Measurements from ENCODE around the gene ADCY1. TPM values are rescaled to one million over a fixed set of nuclear protein-coding genes. Genes with fewer than 3 reads are reported as not detected.

Gene ADCY1
- total RNA-seq, 4 donors from 2014 or later = 0.49 to 1.2 (median 0.72) TPM

DNA sequence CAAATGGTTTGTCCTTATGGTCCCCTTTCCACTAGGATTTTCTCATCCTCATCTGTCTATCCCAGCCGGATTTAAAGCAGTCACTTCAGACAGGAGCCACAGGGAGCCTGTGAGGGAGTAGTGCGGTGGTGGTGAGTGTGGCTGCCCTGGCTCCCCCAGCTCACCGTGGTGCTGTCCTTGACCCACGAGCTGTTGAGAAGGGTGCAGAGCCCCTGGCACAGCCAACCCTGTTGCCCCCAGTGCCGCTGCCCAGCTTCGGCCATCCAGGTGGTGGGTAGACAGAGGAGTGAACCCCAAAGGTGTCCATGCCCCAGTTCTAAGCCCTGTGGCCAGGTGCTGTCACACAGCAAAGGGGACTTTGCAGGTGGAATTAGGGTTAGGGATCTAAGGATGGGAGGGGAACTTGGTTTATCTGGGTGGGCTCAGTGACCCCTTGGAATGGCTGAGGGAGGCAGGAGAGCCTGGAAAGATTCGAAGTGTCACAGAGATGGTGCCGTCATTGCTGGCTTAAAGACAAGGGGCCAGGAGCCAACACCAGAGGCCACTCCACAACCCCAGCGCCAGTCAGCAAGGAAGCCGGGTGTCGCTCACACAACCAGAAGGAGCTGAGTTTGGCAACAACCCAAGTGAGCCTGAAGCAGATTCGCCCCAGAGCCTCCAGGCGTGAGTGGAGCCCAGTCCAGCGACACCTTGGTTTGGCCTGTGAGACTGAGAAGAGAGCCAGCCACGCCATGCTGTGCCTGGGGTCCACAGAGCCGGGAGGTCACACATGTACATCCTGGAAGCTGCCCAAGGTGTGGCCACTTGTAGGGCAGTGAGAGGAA is 142.4 kb downstream of the ADCY1 start:
- TF ChIP-seq EP300 (IDR thresholded peaks at IDR 0.05) (no peak), POLR2AphosphoS5 (IDR thresholded peaks at IDR 0.05) (no peak), POLR2A (IDR thresholded peaks at IDR 0.05) (no peak)
- TF ChIP-seq, protein P1, sequence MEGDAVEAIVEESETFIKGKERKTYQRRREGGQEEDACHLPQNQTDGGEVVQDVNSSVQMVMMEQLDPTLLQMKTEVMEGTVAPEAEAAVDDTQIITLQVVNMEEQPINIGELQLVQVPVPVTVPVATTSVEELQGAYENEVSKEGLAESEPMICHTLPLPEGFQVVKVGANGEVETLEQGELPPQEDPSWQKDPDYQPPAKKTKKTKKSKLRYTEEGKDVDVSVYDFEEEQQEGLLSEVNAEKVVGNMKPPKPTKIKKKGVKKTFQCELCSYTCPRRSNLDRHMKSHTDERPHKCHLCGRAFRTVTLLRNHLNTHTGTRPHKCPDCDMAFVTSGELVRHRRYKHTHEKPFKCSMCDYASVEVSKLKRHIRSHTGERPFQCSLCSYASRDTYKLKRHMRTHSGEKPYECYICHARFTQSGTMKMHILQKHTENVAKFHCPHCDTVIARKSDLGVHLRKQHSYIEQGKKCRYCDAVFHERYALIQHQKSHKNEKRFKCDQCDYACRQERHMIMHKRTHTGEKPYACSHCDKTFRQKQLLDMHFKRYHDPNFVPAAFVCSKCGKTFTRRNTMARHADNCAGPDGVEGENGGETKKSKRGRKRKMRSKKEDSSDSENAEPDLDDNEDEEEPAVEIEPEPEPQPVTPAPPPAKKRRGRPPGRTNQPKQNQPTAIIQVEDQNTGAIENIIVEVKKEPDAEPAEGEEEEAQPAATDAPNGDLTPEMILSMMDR (IDR thresholded peaks at IDR 0.05) = no peak
- 86% methylated on average over 3 of the region's 16 CpGs; no CpG with 5 or more reads in 1 of the 2 donors for WGBS, 2 donors (ENCODE audit: low coverage in 1 of 2)

DNA sequence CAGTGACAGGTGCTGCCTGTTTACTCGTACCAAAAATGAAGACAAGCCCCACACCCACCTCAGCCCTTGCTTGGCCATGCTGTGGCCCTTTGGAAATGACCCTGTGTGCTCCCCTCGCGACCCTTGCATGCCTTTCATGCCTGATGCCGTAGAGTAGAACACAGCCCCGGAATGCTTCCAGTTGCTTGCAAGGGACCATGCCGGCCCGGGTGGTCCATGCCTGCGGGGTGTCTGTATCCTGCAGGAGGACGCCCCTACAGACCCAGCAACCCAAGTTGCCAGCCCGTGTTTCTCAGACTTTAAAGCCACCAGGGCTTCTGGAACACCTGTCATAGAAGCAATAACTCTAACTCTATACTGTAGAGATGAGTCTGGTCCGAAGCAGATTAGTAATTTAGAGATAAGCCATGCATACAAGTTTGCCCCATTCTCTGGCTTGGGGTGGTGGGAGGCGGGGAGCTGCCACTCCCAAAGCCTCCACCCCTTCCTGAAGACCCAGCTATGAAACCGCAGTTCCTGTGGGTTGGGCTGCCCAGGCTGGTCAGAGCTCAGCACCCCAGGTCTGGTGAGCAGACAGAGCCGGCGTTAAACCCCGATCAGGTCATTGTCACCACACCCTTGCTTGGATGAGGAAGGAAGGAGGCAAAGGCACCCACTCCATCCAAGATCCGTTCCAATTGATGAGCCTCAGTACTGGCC is 143.5 kb downstream of the ADCY1 start:
- Histone ChIP-seq H3K4me1 (no peaks in the 10 kb centered on the region), H3K36me3 (peaks cover 0 to 8% of the 10 kb centered on the region in 2 donors), H3K27ac (no peak overlapping the region), H3K4me3 (no peak overlapping the region), H3K27me3 (no peaks in the 10 kb centered on the region), H3K9me3 (no peaks in the 10 kb centered on the region)
- WGBS, 2 donors (ENCODE audit: low coverage in 1 of 2) = 60 to 61% methylated on average over 3 to 9 of the region's 17 CpGs
- no peak for TF ChIP-seq POLR2AphosphoS5 (IDR thresholded peaks at IDR 0.05)
- TF ChIP-seq POLR2A (IDR thresholded peaks at IDR 0.05) = no peak
- TF ChIP-seq, protein P1 (IDR thresholded peaks at IDR 0.05) = no peak
- ATAC-seq = no peak

More for the DNA sequence above, 142.4 kb downstream of the ADCY1 start:
- H3K27ac ChIP-seq = no peak overlapping the region
- H3K36me3 ChIP-seq = no peaks in the 10 kb centered on the region
- H3K9me3 ChIP-seq = no peaks in the 10 kb centered on the region
- H3K4me3 ChIP-seq = no peak overlapping the region
- ATAC-seq = no peak
- no peaks in the 10 kb centered on the region for H3K27me3 ChIP-seq
- no peaks in the 10 kb centered on the region for H3K4me1 ChIP-seq

DNA sequence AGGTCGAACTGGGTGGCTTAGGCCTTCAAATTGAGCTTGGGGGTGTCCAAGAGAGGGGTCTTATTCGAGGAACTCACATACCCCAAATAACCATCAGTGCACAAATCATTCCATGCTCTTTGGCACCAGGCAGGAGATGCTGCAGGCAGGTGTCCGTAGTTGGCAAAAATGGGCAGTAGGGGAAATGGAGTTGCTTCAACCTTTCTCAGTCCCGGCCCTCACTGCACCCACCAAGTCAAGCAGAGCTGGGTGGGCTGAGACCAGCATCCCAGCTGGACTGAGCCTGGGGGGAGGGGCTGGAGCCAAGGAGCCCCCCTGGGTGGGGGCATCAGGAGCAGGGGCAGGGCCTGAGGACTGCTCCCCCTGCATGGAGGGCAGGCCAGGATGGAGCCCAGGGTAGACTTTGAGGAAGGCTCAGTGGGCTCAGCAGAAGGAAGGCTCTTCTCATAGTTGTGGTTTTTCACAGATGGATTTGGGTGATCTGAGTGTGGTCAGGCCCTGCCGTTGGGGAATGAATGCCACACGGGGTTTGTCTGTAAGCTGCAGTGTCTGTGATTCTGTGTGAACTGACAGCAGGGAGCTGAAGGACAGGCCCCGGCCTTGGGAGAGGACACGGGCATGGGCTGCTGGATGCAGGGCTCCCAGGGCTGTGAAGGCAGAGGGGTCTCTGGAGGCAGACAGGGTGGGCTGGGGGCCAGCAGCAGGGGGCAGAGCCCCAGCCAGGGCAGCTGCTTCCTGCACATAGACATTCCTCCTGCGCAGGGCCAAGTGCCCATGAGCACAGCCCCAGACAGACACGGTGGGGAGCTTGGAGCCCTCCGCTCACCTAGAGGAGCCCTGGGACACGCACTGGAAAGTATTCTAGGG is 144.5 kb downstream of the ADCY1 start:
- no peak for TF ChIP-seq POLR2A (IDR thresholded peaks at IDR 0.05)
- TF ChIP-seq POLR2AphosphoS5 (IDR thresholded peaks at IDR 0.05) = no peak
- TF ChIP-seq, protein P1 (IDR thresholded peaks at IDR 0.05) = no peak
- no peak for TF ChIP-seq EP300 (IDR thresholded peaks at IDR 0.05)
- H3K4me1 ChIP-seq = no peaks in the 10 kb centered on the region

GRCh38 chr7:45720989-45721388 is 146.8 kb downstream of the ADCY1 start:
- TF ChIP-seq EP300 (IDR thresholded peaks at IDR 0.05) (no peak), POLR2A (IDR thresholded peaks at IDR 0.05) (no peak), POLR2AphosphoS5 (IDR thresholded peaks at IDR 0.05) (no peak)
- TF ChIP-seq, protein P1 (IDR thresholded peaks at IDR 0.05) = no peak
- H3K27ac ChIP-seq = no peak overlapping the region
- 96 to 100% methylated on average over 2 to 3 of the region's 3 CpGs for WGBS, 2 donors (ENCODE audit: low coverage in 1 of 2)

More for the DNA sequence above, 144.5 kb downstream of the ADCY1 start:
- ATAC-seq = no peak
- Histone ChIP-seq H3K9me3 (no peaks in the 10 kb centered on the region), H3K4me3 (no peak overlapping the region), H3K27ac (no peak overlapping the region), H3K27me3 (no peaks in the 10 kb centered on the region), H3K36me3 (peaks cover 0 to 17% of the 10 kb centered on the region in 2 donors)
- WGBS, 2 donors (ENCODE audit: low coverage in 1 of 2) = 67 to 89% methylated on average over 3 to 5 of the region's 12 CpGs

More at GRCh38 chr7:45720989-45721388, 146.8 kb downstream of the ADCY1 start:
- H3K36me3 ChIP-seq = peaks cover 0 to 38% of the 10 kb centered on the region in 2 donors
- H3K9me3 ChIP-seq = no peaks in the 10 kb centered on the region
- H3K4me3 ChIP-seq = no peak overlapping the region
- ATAC-seq = no peak
- H3K4me1 ChIP-seq = no peaks in the 10 kb centered on the region
- no peaks in the 10 kb centered on the region for H3K27me3 ChIP-seq
